K562 (cell line): Measurements from ENCODE around the gene CYB5R3.

Experiments used
- EHMT2 ChIP-seq: fragments of 450-650 bp; IDR thresholded peaks from 2 replicates; pipeline ENCODE4 v1.6.1; 2018; ENCODE audit warnings: antibody characterized with exemption
- EP300 ChIP-seq: IDR thresholded peaks from 2 replicates; pipeline ENCODE4 v1.6.1; 2012; ENCODE audit warnings: low read length, improper control_type of control experiment
- FOSL1 ChIP-seq: fragments of 200-800 bp; sonication (Bioruptor generic); conservative IDR thresholded peaks from 2 replicates; pipeline ENCODE4 v1.6.1; 2016; ENCODE audit warnings: missing genetic modification characterization, missing compliant biosample characterization
- SP1 ChIP-seq: sonication (generic); formaldehyde crosslinking; IDR thresholded peaks from 2 replicates; pipeline ENCODE4 v1.8.1; 2022; ENCODE audit warnings: mild to moderate bottlenecking, missing genetic modification reagents
- SP2 ChIP-seq: IDR thresholded peaks from 2 replicates; pipeline ENCODE4 v1.6.1; 2011; ENCODE audit warnings: mild to moderate bottlenecking, low read depth, low read length, moderate library complexity; ENCODE audit not compliant: poor library complexity, severe bottlenecking; ENCODE audit errors: extremely low read depth
- SPI1 ChIP-seq: IDR thresholded peaks from 2 replicates; pipeline ENCODE4 v1.6.1; 2011; ENCODE audit warnings: low read depth, low read length, control low read depth, borderline replicate concordance
- TCF7L2 ChIP-seq: fragments of 150-350 bp; IDR thresholded peaks from 2 replicates; pipeline ENCODE4 v1.6.1; 2016; ENCODE audit warnings: low read depth, mild to moderate bottlenecking, low read length, moderate library complexity
- ZNF121 ChIP-seq: sonication (generic); formaldehyde crosslinking; conservative IDR thresholded peaks from 2 replicates; pipeline ENCODE4 v1.8.0; 2022; ENCODE audit warnings: missing genetic modification reagents
- ZNF184 ChIP-seq: sonication (generic); formaldehyde crosslinking; IDR thresholded peaks from 2 replicates; pipeline ENCODE4 v1.5.0; 2020; ENCODE audit warnings: missing genetic modification reagents
- ZNF311 ChIP-seq: fragments of 250-450 bp; sonication (Bioruptor Pico); IDR thresholded peaks from 2 replicates; pipeline ENCODE4 v1.4.0; 2020; ENCODE audit warnings: mild to moderate bottlenecking, moderate library complexity
- TF ChIP-seq, protein P1 (sequence below): fragments of 250-450 bp; sonication (Bioruptor Pico); IDR thresholded peaks from 2 replicates; pipeline ENCODE4 v1.9.0; 2021; ENCODE audit warnings: mild to moderate bottlenecking
- TF ChIP-seq, protein P2 (sequence below): sonication (generic); formaldehyde crosslinking; IDR thresholded peaks from 2 replicates; pipeline ENCODE4 v1.9.0; 2022; ENCODE audit warnings: mild to moderate bottlenecking, missing genetic modification reagents
- TF ChIP-seq, protein P3 (sequence below): sonication (generic); formaldehyde crosslinking; IDR thresholded peaks from 2 replicates; pipeline ENCODE4 v1.4.0; 2020; ENCODE audit warnings: mild to moderate bottlenecking, missing genetic modification reagents
- TF ChIP-seq, protein P4 (sequence below), 3 experiments: IDR thresholded peaks in 2 of 3; conservative IDR thresholded peaks in 1 of 3; 2 replicates each; pipeline ENCODE4 v1.5.1; 2011 to 2012; ENCODE audit warnings: low read length in 3 of 3, mild to moderate bottlenecking in 3 of 3, control low read depth in 2 of 3, improper control_type of control experiment in 1 of 3, inconsistent platforms in 1 of 3, low read depth in 1 of 3, mixed read lengths in 1 of 3, moderate library complexity in 1 of 3; ENCODE audit not compliant: insufficient read depth in 2 of 3

DNA sequence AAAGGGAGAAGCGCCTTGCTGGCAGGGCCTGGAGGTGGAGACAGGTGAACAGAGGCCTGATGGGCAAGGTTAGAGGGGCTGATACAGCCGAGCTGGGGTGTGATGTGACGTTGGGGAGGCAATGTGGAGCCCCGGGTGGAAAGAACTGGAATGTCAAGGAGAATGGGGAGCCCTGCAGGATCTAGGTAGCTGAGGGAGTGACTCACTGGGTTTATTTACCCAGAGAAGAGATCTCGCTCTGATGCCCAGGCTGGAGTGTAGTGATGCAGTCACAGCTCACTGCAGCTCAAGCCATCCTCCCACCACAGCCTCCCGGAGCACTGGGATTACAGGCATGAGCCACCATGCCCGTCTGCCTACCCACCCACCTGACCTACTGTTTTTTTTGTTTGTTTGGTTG is 1.9 kb upstream of the CYB5R3 start:
- TF ChIP-seq ZNF311 (CRISPR knock-in tag) (no peak), ZNF184 (CRISPR knock-in tag) (no peak), EHMT2 (no peak), SP2 (no peak), SP1 (CRISPR knock-in tag) (no peak), ZNF121 (CRISPR knock-in tag) (no peak), FOSL1 (no peak), TCF7L2 (no peak), EP300 (no peak), SPI1 (no peak)
- TF ChIP-seq, protein P1, sequence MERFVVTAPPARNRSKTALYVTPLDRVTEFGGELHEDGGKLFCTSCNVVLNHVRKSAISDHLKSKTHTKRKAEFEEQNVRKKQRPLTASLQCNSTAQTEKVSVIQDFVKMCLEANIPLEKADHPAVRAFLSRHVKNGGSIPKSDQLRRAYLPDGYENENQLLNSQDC (CRISPR knock-in tag) = no peak
- TF ChIP-seq, protein P2, sequence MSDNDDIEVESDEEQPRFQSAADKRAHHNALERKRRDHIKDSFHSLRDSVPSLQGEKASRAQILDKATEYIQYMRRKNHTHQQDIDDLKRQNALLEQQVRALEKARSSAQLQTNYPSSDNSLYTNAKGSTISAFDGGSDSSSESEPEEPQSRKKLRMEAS (CRISPR knock-in tag) = no peak
- TF ChIP-seq, protein P3, sequence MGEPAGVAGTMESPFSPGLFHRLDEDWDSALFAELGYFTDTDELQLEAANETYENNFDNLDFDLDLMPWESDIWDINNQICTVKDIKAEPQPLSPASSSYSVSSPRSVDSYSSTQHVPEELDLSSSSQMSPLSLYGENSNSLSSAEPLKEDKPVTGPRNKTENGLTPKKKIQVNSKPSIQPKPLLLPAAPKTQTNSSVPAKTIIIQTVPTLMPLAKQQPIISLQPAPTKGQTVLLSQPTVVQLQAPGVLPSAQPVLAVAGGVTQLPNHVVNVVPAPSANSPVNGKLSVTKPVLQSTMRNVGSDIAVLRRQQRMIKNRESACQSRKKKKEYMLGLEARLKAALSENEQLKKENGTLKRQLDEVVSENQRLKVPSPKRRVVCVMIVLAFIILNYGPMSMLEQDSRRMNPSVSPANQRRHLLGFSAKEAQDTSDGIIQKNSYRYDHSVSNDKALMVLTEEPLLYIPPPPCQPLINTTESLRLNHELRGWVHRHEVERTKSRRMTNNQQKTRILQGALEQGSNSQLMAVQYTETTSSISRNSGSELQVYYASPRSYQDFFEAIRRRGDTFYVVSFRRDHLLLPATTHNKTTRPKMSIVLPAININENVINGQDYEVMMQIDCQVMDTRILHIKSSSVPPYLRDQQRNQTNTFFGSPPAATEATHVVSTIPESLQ = no peak
- TF ChIP-seq, protein P4, sequence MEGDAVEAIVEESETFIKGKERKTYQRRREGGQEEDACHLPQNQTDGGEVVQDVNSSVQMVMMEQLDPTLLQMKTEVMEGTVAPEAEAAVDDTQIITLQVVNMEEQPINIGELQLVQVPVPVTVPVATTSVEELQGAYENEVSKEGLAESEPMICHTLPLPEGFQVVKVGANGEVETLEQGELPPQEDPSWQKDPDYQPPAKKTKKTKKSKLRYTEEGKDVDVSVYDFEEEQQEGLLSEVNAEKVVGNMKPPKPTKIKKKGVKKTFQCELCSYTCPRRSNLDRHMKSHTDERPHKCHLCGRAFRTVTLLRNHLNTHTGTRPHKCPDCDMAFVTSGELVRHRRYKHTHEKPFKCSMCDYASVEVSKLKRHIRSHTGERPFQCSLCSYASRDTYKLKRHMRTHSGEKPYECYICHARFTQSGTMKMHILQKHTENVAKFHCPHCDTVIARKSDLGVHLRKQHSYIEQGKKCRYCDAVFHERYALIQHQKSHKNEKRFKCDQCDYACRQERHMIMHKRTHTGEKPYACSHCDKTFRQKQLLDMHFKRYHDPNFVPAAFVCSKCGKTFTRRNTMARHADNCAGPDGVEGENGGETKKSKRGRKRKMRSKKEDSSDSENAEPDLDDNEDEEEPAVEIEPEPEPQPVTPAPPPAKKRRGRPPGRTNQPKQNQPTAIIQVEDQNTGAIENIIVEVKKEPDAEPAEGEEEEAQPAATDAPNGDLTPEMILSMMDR (IDR thresholded peaks at IDR 0.05 in 2 of 3, conservative IDR thresholded peaks at IDR 0.05 in 1 of 3; ENCODE audit: insufficient read depth in 2 of 3, low read depth in 1 of 3, low read length in 3 of 3) = no peak
